ENCODE data around the gene MTUS2.

DNA sequence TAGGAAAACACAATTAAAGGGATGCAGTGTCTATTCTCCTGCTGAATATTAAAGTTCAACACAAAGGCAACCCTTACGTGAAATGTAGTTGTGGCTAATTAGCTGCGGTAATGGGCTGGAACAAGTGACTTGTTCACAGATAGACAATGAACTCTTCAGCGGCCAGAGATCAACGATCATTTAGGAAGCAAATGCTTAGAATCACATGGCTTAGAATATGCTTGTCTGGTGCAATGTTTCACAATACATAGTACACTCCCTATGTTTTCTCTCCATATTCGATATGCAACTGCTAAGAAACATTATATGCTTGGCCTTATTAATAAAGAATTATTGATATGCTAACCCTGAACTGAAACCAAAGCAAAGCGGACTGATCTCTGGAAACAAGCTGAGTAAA, 25.7 kb upstream of the MTUS2 start:
- no peak for TF ChIP-seq POLR2A (IDR thresholded peaks at IDR 0.05)
- TF ChIP-seq, protein P1, sequence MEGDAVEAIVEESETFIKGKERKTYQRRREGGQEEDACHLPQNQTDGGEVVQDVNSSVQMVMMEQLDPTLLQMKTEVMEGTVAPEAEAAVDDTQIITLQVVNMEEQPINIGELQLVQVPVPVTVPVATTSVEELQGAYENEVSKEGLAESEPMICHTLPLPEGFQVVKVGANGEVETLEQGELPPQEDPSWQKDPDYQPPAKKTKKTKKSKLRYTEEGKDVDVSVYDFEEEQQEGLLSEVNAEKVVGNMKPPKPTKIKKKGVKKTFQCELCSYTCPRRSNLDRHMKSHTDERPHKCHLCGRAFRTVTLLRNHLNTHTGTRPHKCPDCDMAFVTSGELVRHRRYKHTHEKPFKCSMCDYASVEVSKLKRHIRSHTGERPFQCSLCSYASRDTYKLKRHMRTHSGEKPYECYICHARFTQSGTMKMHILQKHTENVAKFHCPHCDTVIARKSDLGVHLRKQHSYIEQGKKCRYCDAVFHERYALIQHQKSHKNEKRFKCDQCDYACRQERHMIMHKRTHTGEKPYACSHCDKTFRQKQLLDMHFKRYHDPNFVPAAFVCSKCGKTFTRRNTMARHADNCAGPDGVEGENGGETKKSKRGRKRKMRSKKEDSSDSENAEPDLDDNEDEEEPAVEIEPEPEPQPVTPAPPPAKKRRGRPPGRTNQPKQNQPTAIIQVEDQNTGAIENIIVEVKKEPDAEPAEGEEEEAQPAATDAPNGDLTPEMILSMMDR (IDR thresholded peaks at IDR 0.05) = no peak
